Femur (tissue), 1 donor: ENCODE measurements around the gene PPP4C.

Experiments used
- DNase-seq: peaks from one replicate; pipeline ENCODE4 v3.0.0-alpha.2; 2017

Gene PPP4C

GRCh38 chr16:30131869-30132475, 56.2 kb downstream of the PPP4C start:
- no peak for DNase-seq

- DNase-seq: no peak
Measured at GRCh38 chr16:30132591-30132990, 56.8 kb downstream of the PPP4C start.
